WTC11 (cell line): ENCODE results near the gene GSTA4. TPM values are rescaled to one million over a fixed set of nuclear protein-coding genes. Genes with fewer than 3 reads are reported as not detected.

ENCODE experiments used
- ATAC-seq: fragments of 200-7000 bp; cut with Tn5 transposase; 2 replicates; pipeline ENCODE4 v1.10.0; 2021; ENCODE audit warnings: mild to moderate bottlenecking, moderate library complexity
- CTCF ChIA-PET: fragments of 300-600 bp; sonication (Branson Sonifier 250); formaldehyde crosslinking; loops from one replicate; lab custom pipeline; 2021; ENCODE audit warnings: antibody characterized with exemption; lab: Charles Lee
- POLR2A ChIA-PET: fragments of 350-600 bp; sonication (Branson Sonifier 250); formaldehyde crosslinking; loops from one replicate; lab custom pipeline; 2021; ENCODE audit warnings: antibody characterized with exemption; lab: Charles Lee
- DNase-seq: peaks from one replicate; pipeline ENCODE4 v3.0.0; 2021; ENCODE audit warnings: low spot score
- H3K27ac Mint-ChIP-seq: 2 replicates; pipeline ENCODE4 v1.8.0; 2021; ENCODE audit warnings: mixed read lengths
- H3K27me3 Mint-ChIP-seq: 2 replicates; pipeline ENCODE4 v1.8.0; 2021; ENCODE audit warnings: low read depth, mild to moderate bottlenecking, moderate library complexity, mixed read lengths
- H3K36me3 Mint-ChIP-seq: 2 replicates; pipeline ENCODE4 v1.8.0; 2021; ENCODE audit warnings: mixed read lengths
- H3K4me1 Mint-ChIP-seq: 2 replicates; pipeline ENCODE4 v1.8.0; 2022; ENCODE audit warnings: mixed read lengths
- H3K4me3 Mint-ChIP-seq: 2 replicates; pipeline ENCODE4 v1.8.0; 2021; ENCODE audit warnings: mild to moderate bottlenecking, moderate library complexity, mixed read lengths
- H3K9me3 Mint-ChIP-seq: 2 replicates; pipeline ENCODE4 v1.8.0; 2021; ENCODE audit warnings: mixed read lengths
- ATF1 ChIP-seq: sonication (generic); formaldehyde crosslinking; IDR thresholded peaks from 2 replicates; pipeline ENCODE4 v1.8.1; 2023; ENCODE audit warnings: mild to moderate bottlenecking, moderate library complexity, missing genetic modification reagents
- FOXJ3 ChIP-seq: sonication (generic); formaldehyde crosslinking; IDR thresholded peaks from 2 replicates; pipeline ENCODE4 v1.9.0; 2021; ENCODE audit warnings: missing genetic modification reagents, mild to moderate bottlenecking, borderline replicate concordance
- FOXK1 ChIP-seq: sonication (generic); formaldehyde crosslinking; IDR thresholded peaks from 2 replicates; pipeline ENCODE4 v1.8.0; 2022; ENCODE audit warnings: mild to moderate bottlenecking, moderate library complexity, missing genetic modification reagents
- GTF2I ChIP-seq: fragments of 250-450 bp; sonication (Bioruptor Pico); conservative IDR thresholded peaks from 2 replicates; pipeline ENCODE4 v1.4.0; 2021; ENCODE audit warnings: mild to moderate bottlenecking
- NFE2L1 ChIP-seq: sonication (generic); formaldehyde crosslinking; IDR thresholded peaks from 2 replicates; pipeline ENCODE4 v1.8.1; 2023; ENCODE audit warnings: missing genetic modification reagents
- OVOL2 ChIP-seq: fragments of 250-450 bp; sonication (Bioruptor Pico); IDR thresholded peaks from 2 replicates; pipeline ENCODE4 v1.9.0; 2021; ENCODE audit warnings: mild to moderate bottlenecking, borderline replicate concordance
- RELA ChIP-seq: sonication (generic); formaldehyde crosslinking; IDR thresholded peaks from 2 replicates; pipeline ENCODE4 v1.8.1; 2022; ENCODE audit warnings: missing genetic modification reagents, mild to moderate bottlenecking, borderline replicate concordance
- TEAD1 ChIP-seq: sonication (generic); formaldehyde crosslinking; IDR thresholded peaks from 2 replicates; pipeline ENCODE4 v1.8.0; 2022; ENCODE audit warnings: mild to moderate bottlenecking, missing genetic modification reagents
- ZNF263 ChIP-seq: sonication (generic); formaldehyde crosslinking; IDR thresholded peaks from 2 replicates; pipeline ENCODE4 v1.8.1; 2022; ENCODE audit warnings: low read depth, mild to moderate bottlenecking, moderate library complexity, missing genetic modification reagents
- ZNF423 ChIP-seq: fragments of 250-450 bp; sonication (Bioruptor Pico); IDR thresholded peaks from 2 replicates; pipeline ENCODE4 v2.1.2; 2022; ENCODE audit warnings: mild to moderate bottlenecking, moderate library complexity
- total RNA-seq: library from RNA; stranded (reverse); gene quantifications from 3 replicates; pipeline ENCODE4 v1.2.3, GENCODE V29; 2021
- TF ChIP-seq, protein P1 (sequence below): sonication (generic); formaldehyde crosslinking; IDR thresholded peaks from 2 replicates; pipeline ENCODE4 v1.8.1; 2022; ENCODE audit warnings: low read depth, missing genetic modification reagents, borderline replicate concordance
- TF ChIP-seq, protein P2 (sequence below): sonication (generic); formaldehyde crosslinking; IDR thresholded peaks from 2 replicates; pipeline ENCODE4 v1.8.1; 2023; ENCODE audit warnings: mild to moderate bottlenecking, missing genetic modification reagents, moderate library complexity
- TF ChIP-seq, protein P3 (sequence below): sonication (generic); formaldehyde crosslinking; IDR thresholded peaks from 2 replicates; pipeline ENCODE4 v1.8.1; 2023; ENCODE audit warnings: mild to moderate bottlenecking, missing genetic modification reagents
- TF ChIP-seq, protein P4 (sequence below): sonication (generic); formaldehyde crosslinking; IDR thresholded peaks from 2 replicates; pipeline ENCODE4 v1.8.0; 2022; ENCODE audit warnings: missing genetic modification reagents
- TF ChIP-seq, protein P5 (sequence below): fragments of 250-450 bp; sonication (Bioruptor Pico); IDR thresholded peaks from 2 replicates; pipeline ENCODE4 v1.9.0; 2021; ENCODE audit warnings: moderate library complexity, mild to moderate bottlenecking, inconsistent platforms, borderline replicate concordance
- TF ChIP-seq, protein P6 (sequence below): sonication (generic); formaldehyde crosslinking; conservative IDR thresholded peaks from 2 replicates; pipeline ENCODE4 v1.8.1; 2022; ENCODE audit warnings: mild to moderate bottlenecking, missing genetic modification reagents
- TF ChIP-seq, protein P7 (sequence below): fragments of 250-450 bp; sonication (Bioruptor Pico); IDR thresholded peaks from 2 replicates; pipeline ENCODE4 v1.9.0; 2021; ENCODE audit warnings: mild to moderate bottlenecking, borderline replicate concordance

GSTA4 gene
- total RNA-seq, 1 experiment from 2014 or later: 12.6 TPM

DNA sequence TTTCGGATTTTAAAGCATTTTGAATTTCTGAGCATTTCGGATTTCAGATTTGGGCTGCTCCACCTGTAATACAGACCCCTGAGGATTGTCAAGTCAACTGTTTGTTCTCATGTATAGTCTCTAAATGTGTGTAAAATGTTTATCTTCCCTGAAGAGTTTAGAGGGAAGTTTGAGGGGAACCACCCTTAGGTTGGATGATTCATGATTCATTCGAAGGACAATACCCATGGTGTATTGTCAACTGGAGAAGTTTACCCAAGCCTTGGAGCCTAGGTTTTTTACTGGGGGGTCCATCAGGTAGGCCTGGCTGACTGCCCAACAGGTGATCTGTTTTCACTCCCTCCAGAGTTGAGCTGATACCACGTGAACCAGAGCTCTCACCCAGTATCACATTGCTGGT lies 18.9 kb downstream of the GSTA4 start:
- H3K36me3 Mint-ChIP-seq: no peaks in the 10 kb centered on the region
- CTCF ChIA-PET: no interaction called here
- H3K27ac Mint-ChIP-seq: no peak overlapping the region
- peaks cover 4% of the 10 kb centered on the region; the same call in 1 of the 2 replicates for H3K9me3 Mint-ChIP-seq
- POLR2A ChIA-PET: no interaction called here
- H3K27me3 Mint-ChIP-seq: no peaks in the 10 kb centered on the region
- ATAC-seq (no peak), DNase-seq (no peak)
- no peak overlapping the region for H3K4me3 Mint-ChIP-seq
- peaks cover 14% of the 10 kb centered on the region for H3K4me1 Mint-ChIP-seq
- TF ChIP-seq GTF2I (no peak), RELA (CRISPR knock-in tag) (no peak), ZNF263 (CRISPR knock-in tag) (no peak), NFE2L1 (CRISPR knock-in tag) (no peak), FOXK1 (CRISPR knock-in tag) (no peak)
- TF ChIP-seq, protein P1, sequence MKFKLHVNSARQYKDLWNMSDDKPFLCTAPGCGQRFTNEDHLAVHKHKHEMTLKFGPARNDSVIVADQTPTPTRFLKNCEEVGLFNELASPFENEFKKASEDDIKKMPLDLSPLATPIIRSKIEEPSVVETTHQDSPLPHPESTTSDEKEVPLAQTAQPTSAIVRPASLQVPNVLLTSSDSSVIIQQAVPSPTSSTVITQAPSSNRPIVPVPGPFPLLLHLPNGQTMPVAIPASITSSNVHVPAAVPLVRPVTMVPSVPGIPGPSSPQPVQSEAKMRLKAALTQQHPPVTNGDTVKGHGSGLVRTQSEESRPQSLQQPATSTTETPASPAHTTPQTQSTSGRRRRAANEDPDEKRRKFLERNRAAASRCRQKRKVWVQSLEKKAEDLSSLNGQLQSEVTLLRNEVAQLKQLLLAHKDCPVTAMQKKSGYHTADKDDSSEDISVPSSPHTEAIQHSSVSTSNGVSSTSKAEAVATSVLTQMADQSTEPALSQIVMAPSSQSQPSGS: no peak
- TF ChIP-seq, protein P2, sequence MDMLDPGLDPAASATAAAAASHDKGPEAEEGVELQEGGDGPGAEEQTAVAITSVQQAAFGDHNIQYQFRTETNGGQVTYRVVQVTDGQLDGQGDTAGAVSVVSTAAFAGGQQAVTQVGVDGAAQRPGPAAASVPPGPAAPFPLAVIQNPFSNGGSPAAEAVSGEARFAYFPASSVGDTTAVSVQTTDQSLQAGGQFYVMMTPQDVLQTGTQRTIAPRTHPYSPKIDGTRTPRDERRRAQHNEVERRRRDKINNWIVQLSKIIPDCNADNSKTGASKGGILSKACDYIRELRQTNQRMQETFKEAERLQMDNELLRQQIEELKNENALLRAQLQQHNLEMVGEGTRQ (CRISPR knock-in tag): no peak

DNA sequence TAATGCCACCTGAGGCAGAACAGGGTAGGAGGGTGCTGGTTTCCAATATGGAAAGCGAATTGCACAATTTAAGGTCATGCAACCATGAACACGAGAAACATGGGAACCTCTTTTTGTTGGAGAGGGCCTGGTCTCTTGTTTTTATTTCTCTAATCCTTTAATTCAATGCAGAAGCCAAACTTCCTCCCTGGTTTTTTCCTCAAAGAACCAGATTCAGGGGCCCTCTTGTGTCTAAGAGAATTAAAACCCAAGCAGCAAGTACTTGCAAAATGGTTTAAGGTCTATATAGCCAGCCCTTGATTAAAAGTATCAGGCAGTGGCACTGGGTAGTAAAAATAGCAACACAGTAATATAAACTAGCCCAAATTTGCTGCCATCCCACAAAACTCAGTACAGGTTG lies 19.5 kb downstream of the GSTA4 start:
- Mint-ChIP-seq H3K9me3 (peaks cover 4% of the 10 kb centered on the region; the same call in 1 of the 2 replicates), H3K36me3 (no peaks in the 10 kb centered on the region), H3K27me3 (no peaks in the 10 kb centered on the region), H3K27ac (no peak overlapping the region), H3K4me3 (no peak overlapping the region), H3K4me1 (peaks cover 14% of the 10 kb centered on the region)
- POLR2A ChIA-PET: no interaction called here
- TF ChIP-seq TEAD1 (CRISPR knock-in tag): no peak
- no peak for TF ChIP-seq OVOL2
- TF ChIP-seq, protein P3, sequence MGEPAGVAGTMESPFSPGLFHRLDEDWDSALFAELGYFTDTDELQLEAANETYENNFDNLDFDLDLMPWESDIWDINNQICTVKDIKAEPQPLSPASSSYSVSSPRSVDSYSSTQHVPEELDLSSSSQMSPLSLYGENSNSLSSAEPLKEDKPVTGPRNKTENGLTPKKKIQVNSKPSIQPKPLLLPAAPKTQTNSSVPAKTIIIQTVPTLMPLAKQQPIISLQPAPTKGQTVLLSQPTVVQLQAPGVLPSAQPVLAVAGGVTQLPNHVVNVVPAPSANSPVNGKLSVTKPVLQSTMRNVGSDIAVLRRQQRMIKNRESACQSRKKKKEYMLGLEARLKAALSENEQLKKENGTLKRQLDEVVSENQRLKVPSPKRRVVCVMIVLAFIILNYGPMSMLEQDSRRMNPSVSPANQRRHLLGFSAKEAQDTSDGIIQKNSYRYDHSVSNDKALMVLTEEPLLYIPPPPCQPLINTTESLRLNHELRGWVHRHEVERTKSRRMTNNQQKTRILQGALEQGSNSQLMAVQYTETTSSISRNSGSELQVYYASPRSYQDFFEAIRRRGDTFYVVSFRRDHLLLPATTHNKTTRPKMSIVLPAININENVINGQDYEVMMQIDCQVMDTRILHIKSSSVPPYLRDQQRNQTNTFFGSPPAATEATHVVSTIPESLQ (CRISPR knock-in tag): no peak
- TF ChIP-seq, protein P4, sequence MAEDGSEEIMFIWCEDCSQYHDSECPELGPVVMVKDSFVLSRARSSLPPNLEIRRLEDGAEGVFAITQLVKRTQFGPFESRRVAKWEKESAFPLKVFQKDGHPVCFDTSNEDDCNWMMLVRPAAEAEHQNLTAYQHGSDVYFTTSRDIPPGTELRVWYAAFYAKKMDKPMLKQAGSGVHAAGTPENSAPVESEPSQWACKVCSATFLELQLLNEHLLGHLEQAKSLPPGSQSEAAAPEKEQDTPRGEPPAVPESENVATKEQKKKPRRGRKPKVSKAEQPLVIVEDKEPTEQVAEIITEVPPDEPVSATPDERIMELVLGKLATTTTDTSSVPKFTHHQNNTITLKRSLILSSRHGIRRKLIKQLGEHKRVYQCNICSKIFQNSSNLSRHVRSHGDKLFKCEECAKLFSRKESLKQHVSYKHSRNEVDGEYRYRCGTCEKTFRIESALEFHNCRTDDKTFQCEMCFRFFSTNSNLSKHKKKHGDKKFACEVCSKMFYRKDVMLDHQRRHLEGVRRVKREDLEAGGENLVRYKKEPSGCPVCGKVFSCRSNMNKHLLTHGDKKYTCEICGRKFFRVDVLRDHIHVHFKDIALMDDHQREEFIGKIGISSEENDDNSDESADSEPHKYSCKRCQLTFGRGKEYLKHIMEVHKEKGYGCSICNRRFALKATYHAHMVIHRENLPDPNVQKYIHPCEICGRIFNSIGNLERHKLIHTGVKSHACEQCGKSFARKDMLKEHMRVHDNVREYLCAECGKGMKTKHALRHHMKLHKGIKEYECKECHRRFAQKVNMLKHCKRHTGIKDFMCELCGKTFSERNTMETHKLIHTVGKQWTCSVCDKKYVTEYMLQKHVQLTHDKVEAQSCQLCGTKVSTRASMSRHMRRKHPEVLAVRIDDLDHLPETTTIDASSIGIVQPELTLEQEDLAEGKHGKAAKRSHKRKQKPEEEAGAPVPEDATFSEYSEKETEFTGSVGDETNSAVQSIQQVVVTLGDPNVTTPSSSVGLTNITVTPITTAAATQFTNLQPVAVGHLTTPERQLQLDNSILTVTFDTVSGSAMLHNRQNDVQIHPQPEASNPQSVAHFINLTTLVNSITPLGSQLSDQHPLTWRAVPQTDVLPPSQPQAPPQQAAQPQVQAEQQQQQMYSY: no peak
- TF ChIP-seq, protein P5, sequence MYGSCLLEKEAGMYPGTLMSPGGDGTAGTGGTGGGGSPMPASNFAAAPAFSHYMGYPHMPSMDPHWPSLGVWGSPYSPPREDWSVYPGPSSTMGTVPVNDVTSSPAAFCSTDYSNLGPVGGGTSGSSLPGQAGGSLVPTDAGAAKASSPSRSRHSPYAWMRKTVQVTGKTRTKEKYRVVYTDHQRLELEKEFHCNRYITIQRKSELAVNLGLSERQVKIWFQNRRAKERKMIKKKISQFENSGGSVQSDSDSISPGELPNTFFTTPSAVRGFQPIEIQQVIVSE: no peak
- TF ChIP-seq, protein P6, sequence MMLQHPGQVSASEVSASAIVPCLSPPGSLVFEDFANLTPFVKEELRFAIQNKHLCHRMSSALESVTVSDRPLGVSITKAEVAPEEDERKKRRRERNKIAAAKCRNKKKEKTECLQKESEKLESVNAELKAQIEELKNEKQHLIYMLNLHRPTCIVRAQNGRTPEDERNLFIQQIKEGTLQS (CRISPR knock-in tag): no peak
- no peak for TF ChIP-seq FOXJ3 (CRISPR knock-in tag)
- no peak for TF ChIP-seq ATF1 (CRISPR knock-in tag)
- TF ChIP-seq, protein P1: no peak
- TF ChIP-seq ZNF423 (CRISPR knock-in tag): no peak
- TF ChIP-seq, protein P7, sequence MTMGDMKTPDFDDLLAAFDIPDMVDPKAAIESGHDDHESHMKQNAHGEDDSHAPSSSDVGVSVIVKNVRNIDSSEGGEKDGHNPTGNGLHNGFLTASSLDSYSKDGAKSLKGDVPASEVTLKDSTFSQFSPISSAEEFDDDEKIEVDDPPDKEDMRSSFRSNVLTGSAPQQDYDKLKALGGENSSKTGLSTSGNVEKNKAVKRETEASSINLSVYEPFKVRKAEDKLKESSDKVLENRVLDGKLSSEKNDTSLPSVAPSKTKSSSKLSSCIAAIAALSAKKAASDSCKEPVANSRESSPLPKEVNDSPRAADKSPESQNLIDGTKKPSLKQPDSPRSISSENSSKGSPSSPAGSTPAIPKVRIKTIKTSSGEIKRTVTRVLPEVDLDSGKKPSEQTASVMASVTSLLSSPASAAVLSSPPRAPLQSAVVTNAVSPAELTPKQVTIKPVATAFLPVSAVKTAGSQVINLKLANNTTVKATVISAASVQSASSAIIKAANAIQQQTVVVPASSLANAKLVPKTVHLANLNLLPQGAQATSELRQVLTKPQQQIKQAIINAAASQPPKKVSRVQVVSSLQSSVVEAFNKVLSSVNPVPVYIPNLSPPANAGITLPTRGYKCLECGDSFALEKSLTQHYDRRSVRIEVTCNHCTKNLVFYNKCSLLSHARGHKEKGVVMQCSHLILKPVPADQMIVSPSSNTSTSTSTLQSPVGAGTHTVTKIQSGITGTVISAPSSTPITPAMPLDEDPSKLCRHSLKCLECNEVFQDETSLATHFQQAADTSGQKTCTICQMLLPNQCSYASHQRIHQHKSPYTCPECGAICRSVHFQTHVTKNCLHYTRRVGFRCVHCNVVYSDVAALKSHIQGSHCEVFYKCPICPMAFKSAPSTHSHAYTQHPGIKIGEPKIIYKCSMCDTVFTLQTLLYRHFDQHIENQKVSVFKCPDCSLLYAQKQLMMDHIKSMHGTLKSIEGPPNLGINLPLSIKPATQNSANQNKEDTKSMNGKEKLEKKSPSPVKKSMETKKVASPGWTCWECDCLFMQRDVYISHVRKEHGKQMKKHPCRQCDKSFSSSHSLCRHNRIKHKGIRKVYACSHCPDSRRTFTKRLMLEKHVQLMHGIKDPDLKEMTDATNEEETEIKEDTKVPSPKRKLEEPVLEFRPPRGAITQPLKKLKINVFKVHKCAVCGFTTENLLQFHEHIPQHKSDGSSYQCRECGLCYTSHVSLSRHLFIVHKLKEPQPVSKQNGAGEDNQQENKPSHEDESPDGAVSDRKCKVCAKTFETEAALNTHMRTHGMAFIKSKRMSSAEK (CRISPR knock-in tag): no peak
- CTCF ChIA-PET: no interaction called here
- DNase-seq: no peak
- no peak for ATAC-seq
